C4-2B (cell line): ENCODE measurements around the gene ADGRE2.

Experiments
- CTCF ChIP-seq: fragments of 450-650 bp; conservative IDR thresholded peaks from 2 replicates; pipeline ENCODE4 v1.5.1; 2017; ENCODE audit warnings: mild to moderate bottlenecking
- ZFX ChIP-seq: fragments of 450-650 bp; IDR thresholded peaks from 2 replicates; pipeline ENCODE4 v1.6.1; 2017

GRCh38 chr19:14746886-14747285 is 31.5 kb downstream of the ADGRE2 start:
- TF ChIP-seq CTCF = no peak
- TF ChIP-seq ZFX = no peak
